KMS-11 (cell line): Measurements from ENCODE around the gene CALD1.

Experiments used
- H2AFZ ChIP-seq: fragments of 200-600 bp; sonication (generic); 2 replicates; pipeline ENCODE4 v1.6.1; 2016; ENCODE audit warnings: antibody characterized with exemption, mixed run types, low read depth
- H3K27ac ChIP-seq: fragments of 200-600 bp; sonication (generic); 2 replicates; pipeline ENCODE4 v1.6.1; 2016; ENCODE audit warnings: mild to moderate bottlenecking, mixed run types
- H3K27me3 ChIP-seq: fragments of 200-600 bp; sonication (generic); 2 replicates; pipeline ENCODE4 v1.6.1; 2017; ENCODE audit warnings: mild to moderate bottlenecking, low read depth, mixed run types, moderate library complexity; ENCODE audit not compliant: insufficient read depth
- H3K36me3 ChIP-seq: fragments of 200-600 bp; sonication (generic); 2 replicates; pipeline ENCODE4 v1.6.1; 2017; ENCODE audit warnings: mild to moderate bottlenecking, mixed run types; ENCODE audit not compliant: insufficient read depth
- H3K4me1 ChIP-seq: fragments of 200-600 bp; sonication (generic); 2 replicates; pipeline ENCODE4 v1.6.1; 2016; ENCODE audit warnings: mild to moderate bottlenecking, low read depth, mixed run types; ENCODE audit not compliant: poor library complexity, severe bottlenecking
- H3K4me2 ChIP-seq: fragments of 200-600 bp; sonication (generic); 2 replicates; pipeline ENCODE4 v1.7.0; 2016; ENCODE audit warnings: mild to moderate bottlenecking, mixed run types
- H3K4me3 ChIP-seq: fragments of 200-600 bp; sonication (generic); IDR thresholded peaks from 2 replicates; pipeline ENCODE4 v1.6.1; 2017; ENCODE audit warnings: low read depth, low read length, mixed read lengths; ENCODE audit not compliant: insufficient read depth
- H3K79me2 ChIP-seq: fragments of 200-600 bp; sonication (generic); 2 replicates; pipeline ENCODE4 v1.6.1; 2016; ENCODE audit warnings: low read depth, mixed run types; ENCODE audit not compliant: insufficient read depth
- H3K9ac ChIP-seq: fragments of 200-600 bp; sonication (generic); 2 replicates; pipeline ENCODE4 v1.6.1; 2016; ENCODE audit warnings: mild to moderate bottlenecking, mixed run types
- H4K20me1 ChIP-seq: fragments of 200-600 bp; sonication (generic); 2 replicates; pipeline ENCODE4 v1.6.1; 2016; ENCODE audit warnings: mild to moderate bottlenecking, mixed run types; ENCODE audit not compliant: insufficient read depth
- TF ChIP-seq, protein P1 (sequence below): fragments of 200-600 bp; sonication (generic); conservative IDR thresholded peaks from 2 replicates; pipeline ENCODE4 v1.6.1; 2017; ENCODE audit warnings: low read depth, mild to moderate bottlenecking, antibody characterized with exemption, low read length, moderate library complexity, mixed read lengths

CALD1 gene

DNA sequence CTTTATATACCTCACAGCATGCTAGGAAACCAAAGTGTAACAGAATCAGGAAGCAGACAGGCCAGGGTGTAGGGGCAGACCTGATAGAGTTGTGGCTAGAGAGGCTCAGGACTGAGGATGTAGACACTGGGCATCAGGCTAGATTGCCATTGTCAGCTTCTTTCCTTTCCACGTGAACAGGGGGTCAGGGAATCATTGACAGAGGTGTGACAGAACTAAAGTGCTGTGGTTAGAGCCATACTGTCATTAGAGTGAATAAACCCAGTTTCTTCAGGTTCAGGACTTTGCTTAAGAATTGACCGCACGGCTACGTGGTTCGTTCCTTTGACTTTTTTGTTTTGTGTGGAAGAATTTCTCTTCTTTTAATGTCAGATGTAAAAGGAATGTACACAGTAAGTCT, 90.7 kb downstream of the CALD1 start:
- H3K27ac ChIP-seq: no peak overlapping the region
- H2AFZ ChIP-seq: no peak overlapping the region
- no peaks in the 10 kb centered on the region for H3K27me3 ChIP-seq
- H3K4me2 ChIP-seq: no peak overlapping the region
- no peaks in the 10 kb centered on the region for H3K4me1 ChIP-seq
- H4K20me1 ChIP-seq: no peaks in the 10 kb centered on the region
- TF ChIP-seq, protein P1, sequence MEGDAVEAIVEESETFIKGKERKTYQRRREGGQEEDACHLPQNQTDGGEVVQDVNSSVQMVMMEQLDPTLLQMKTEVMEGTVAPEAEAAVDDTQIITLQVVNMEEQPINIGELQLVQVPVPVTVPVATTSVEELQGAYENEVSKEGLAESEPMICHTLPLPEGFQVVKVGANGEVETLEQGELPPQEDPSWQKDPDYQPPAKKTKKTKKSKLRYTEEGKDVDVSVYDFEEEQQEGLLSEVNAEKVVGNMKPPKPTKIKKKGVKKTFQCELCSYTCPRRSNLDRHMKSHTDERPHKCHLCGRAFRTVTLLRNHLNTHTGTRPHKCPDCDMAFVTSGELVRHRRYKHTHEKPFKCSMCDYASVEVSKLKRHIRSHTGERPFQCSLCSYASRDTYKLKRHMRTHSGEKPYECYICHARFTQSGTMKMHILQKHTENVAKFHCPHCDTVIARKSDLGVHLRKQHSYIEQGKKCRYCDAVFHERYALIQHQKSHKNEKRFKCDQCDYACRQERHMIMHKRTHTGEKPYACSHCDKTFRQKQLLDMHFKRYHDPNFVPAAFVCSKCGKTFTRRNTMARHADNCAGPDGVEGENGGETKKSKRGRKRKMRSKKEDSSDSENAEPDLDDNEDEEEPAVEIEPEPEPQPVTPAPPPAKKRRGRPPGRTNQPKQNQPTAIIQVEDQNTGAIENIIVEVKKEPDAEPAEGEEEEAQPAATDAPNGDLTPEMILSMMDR: no peak
- H3K79me2 ChIP-seq: no peaks in the 10 kb centered on the region
- H3K36me3 ChIP-seq: no peaks in the 10 kb centered on the region
- H3K9ac ChIP-seq: no peak overlapping the region
- no peak overlapping the region for H3K4me3 ChIP-seq

DNA sequence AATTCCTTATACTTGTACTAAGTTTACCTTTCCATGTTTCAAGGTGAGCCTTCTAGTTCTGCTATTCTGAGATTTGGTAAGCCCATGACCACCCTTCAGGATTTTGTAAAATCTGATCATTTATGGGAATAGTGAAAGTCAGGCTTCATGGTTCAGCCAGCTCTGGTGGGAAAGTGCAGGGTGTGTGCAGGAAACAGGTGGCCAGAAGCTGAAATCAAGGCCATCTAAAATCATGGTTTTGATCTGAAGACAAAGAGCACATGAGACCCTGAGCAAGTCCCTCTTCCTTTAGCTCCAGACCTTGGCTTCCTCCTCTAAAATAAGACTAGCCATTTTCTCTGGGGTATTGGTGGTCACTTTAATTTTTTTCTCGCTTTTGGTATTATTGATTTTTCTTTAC, 91.3 kb downstream of the CALD1 start:
- H3K36me3 ChIP-seq: no peaks in the 10 kb centered on the region
- H3K4me3 ChIP-seq: no peak overlapping the region
- TF ChIP-seq, protein P1: no peak
- no peak overlapping the region for H3K9ac ChIP-seq
- H2AFZ ChIP-seq: no peak overlapping the region
- H3K4me2 ChIP-seq: no peak overlapping the region
- no peaks in the 10 kb centered on the region for H3K27me3 ChIP-seq
- no peak overlapping the region for H3K27ac ChIP-seq
- no peaks in the 10 kb centered on the region for H4K20me1 ChIP-seq
- no peaks in the 10 kb centered on the region for H3K79me2 ChIP-seq
- H3K4me1 ChIP-seq: no peaks in the 10 kb centered on the region

DNA sequence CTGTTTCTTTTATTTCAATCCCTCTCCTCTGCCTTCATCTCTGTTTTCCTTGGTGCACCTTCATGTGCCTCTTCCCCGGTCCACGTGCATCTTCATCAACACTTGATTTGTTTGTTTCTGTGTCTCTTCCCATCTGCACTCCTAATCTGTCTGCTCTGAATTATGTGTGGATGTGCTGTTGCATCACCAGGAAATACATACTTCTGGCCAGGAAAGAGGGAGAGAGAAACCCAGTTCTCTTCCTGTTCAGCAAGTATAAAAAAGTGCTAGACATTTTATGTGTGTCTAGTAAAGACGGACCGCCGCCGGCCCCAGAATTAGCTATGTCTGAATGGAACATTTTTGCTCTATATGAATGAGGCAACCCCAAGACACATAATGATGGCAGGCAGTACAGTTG, 93.8 kb downstream of the CALD1 start:
- Histone ChIP-seq H3K4me2 (no peak overlapping the region), H3K36me3 (no peaks in the 10 kb centered on the region), H4K20me1 (no peaks in the 10 kb centered on the region), H3K4me1 (no peaks in the 10 kb centered on the region), H3K27me3 (no peaks in the 10 kb centered on the region), H3K4me3 (no peak overlapping the region), H3K79me2 (no peaks in the 10 kb centered on the region), H2AFZ (no peak overlapping the region), H3K9ac (no peak overlapping the region), H3K27ac (no peak overlapping the region)
- TF ChIP-seq, protein P1: no peak

DNA sequence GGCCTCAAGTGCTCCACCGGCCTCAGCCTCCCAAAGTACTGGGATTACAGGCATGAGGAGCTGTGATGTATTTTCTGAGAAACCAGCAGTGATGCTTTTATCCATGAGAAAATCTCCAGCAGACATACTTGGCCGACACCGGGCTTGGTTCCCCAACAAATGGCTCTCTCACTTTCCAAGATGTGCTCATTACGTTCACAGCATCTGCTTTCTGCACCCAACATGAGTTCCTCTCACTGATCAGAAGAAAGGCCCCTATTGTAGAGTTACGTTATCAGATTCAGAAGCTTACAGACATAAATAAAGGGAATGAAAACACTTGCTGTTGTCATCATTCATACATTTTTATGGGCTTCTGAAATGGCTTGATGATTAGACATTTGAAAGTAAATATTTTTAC, 95.0 kb downstream of the CALD1 start:
- H3K79me2 ChIP-seq: no peaks in the 10 kb centered on the region
- H4K20me1 ChIP-seq: no peaks in the 10 kb centered on the region
- TF ChIP-seq, protein P1: no peak
- H3K4me1 ChIP-seq: no peaks in the 10 kb centered on the region
- no peaks in the 10 kb centered on the region for H3K27me3 ChIP-seq
- H3K9ac ChIP-seq: no peak overlapping the region
- H2AFZ ChIP-seq: no peak overlapping the region
- no peak overlapping the region for H3K4me2 ChIP-seq
- no peak overlapping the region for H3K27ac ChIP-seq
- H3K36me3 ChIP-seq: no peaks in the 10 kb centered on the region
- no peak overlapping the region for H3K4me3 ChIP-seq

DNA sequence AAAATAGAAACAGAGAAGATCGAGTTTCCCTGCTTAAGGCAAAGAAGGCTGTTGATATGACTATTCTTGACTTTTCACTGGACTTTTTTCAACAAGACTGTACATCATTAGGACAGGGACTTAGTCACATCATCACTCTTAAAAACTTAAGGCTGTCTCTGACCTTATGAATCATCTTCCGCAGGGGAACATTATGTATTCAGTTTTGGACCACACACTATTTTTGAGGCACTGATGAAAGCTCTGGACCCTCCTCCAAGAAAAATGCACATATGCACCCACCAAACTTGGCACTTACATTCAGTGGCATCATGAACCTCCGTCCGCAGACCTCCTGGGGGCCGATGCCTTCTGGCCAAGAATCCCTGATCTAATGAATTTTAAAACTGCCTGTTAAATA, 96.4 kb downstream of the CALD1 start:
- Histone ChIP-seq H4K20me1 (no peaks in the 10 kb centered on the region), H3K4me2 (no peak overlapping the region), H3K9ac (no peak overlapping the region), H3K79me2 (no peaks in the 10 kb centered on the region), H3K4me3 (no peak overlapping the region), H2AFZ (no peak overlapping the region), H3K27me3 (no peaks in the 10 kb centered on the region), H3K36me3 (no peaks in the 10 kb centered on the region), H3K4me1 (no peaks in the 10 kb centered on the region), H3K27ac (no peak overlapping the region)
- TF ChIP-seq, protein P1: no peak
